ENCODE results near the gene ADGRG3. TPM values are rescaled to one million over a fixed set of nuclear protein-coding genes. Genes with fewer than 3 reads are reported as not detected.
A peak's percentile ranks its signal among the peaks of the same experiment; 100 is the strongest.

ADGRG3 gene
- total and polyA plus RNA-seq, 9 of the 15 experiments (the other 6 are each of a cell fraction or from before 2014, with no cell fraction given) = 0.09 to 0.52 (median 0.14) TPM; not detected in 3

GRCh38 chr16:57682809-57683635 is 14.9 kb downstream of the ADGRG3 start (continued):
- TF ChIP-seq HNRNPLL (IDR thresholded peaks at IDR 0.05; ENCODE audit: low read depth, low read length, poor library complexity, severe bottlenecking) (no peak), CBFA2T3 (IDR thresholded peaks at IDR 0.05) (0 out of 2 replicates have a peak, but pooled peaks have one; percentile 7), SRSF9 (IDR thresholded peaks at IDR 0.05; ENCODE audit: borderline replicate concordance, low read depth, low read length) (no peak), SIRT6 (IDR thresholded peaks at IDR 0.05; ENCODE audit: low read depth, low read length) (no peak), ESRRA (IDR thresholded peaks at IDR 0.05; ENCODE audit: borderline replicate concordance, low read depth) (no peak), ARHGAP35 (IDR thresholded peaks at IDR 0.05; ENCODE audit: partially characterized antibody) (peak; percentile 73), SMARCA5 (IDR thresholded peaks at IDR 0.05) (no peak), MAFF (IDR thresholded peaks at IDR 0.05; ENCODE audit: low read length) (no peak), KLF10 (CRISPR knock-in tag; IDR thresholded peaks at IDR 0.05) (no peak), HNRNPUL1 (IDR thresholded peaks at IDR 0.05; ENCODE audit: low read length) (peak; percentile 40; the same call in 1 of the 2 replicates), ZNF143 (CRISPR knock-in tag; IDR thresholded peaks at IDR 0.05) (no peak), PRDM10 (IDR thresholded peaks at IDR 0.05; ENCODE audit: partially characterized antibody) (no peak), PHF20 (IDR thresholded peaks at IDR 0.05; ENCODE audit: partially characterized antibody) (no peak), POLR2A (conservative IDR thresholded peaks at IDR 0.05) (peak; percentile 96), POLR2AphosphoS5 (IDR thresholded peaks at IDR 0.05; ENCODE audit: control insufficient read depth, insufficient read depth, low read depth, low read length) (peak; percentile 98), GTF2A2 (tag; IDR thresholded peaks at IDR 0.05) (peak; percentile 73), MXD1 (CRISPR knock-in tag; IDR thresholded peaks at IDR 0.05; ENCODE audit: borderline replicate concordance, poor library complexity, severe bottlenecking) (no peak), TAF15 (IDR thresholded peaks at IDR 0.05; ENCODE audit: low read depth, low read length) (no peak), SETDB1 (IDR thresholded peaks at IDR 0.05; ENCODE audit: low read length) (no peak), NR2F6 (CRISPR knock-in tag; IDR thresholded peaks at IDR 0.05) (0 out of 2 replicates have a peak, but pooled peaks have one; percentile 45), EGR1 (conservative IDR thresholded peaks at IDR 0.05) (no peak), GABPB2 (CRISPR knock-in tag; conservative IDR thresholded peaks at IDR 0.05) (no peak), THRB (CRISPR knock-in tag; conservative IDR thresholded peaks at IDR 0.05) (peak; percentile 96), TEAD4 (IDR thresholded peaks at IDR 0.05; ENCODE audit: low read length) (peak; percentile 75), TEAD4 (CRISPR knock-in tag; IDR thresholded peaks at IDR 0.05; ENCODE audit: borderline replicate concordance) (no peak)
